ENCODE data around the gene JADE1.

JADE1 gene

GRCh38 chr4:128853741-128854140 lies 44.2 kb downstream of the JADE1 start:
- no peak for DNase-seq (ENCODE audit: low read depth)
- TF ChIP-seq CTCF (IDR thresholded peaks at IDR 0.05; ENCODE audit: low read depth, low read length, missing control alignments) = no peak
- no peak overlapping the region for H3K4me3 ChIP-seq (ENCODE audit: low read depth, low read length)

GRCh38 chr4:128854433-128854832 lies 44.9 kb downstream of the JADE1 start:
- no peak for TF ChIP-seq CTCF (IDR thresholded peaks at IDR 0.05; ENCODE audit: low read depth, low read length, missing control alignments)
- no peak overlapping the region for H3K4me3 ChIP-seq (ENCODE audit: low read depth, low read length)
- no peak for DNase-seq (ENCODE audit: low read depth)

- no peak for TF ChIP-seq CTCF (IDR thresholded peaks at IDR 0.05; ENCODE audit: low read depth, low read length, missing control alignments)
- no peak overlapping the region for H3K4me3 ChIP-seq (ENCODE audit: low read depth, low read length)
- DNase-seq (ENCODE audit: low read depth) = no peak
Observed at GRCh38 chr4:128855621-128856020, 46.1 kb downstream of the JADE1 start.

GRCh38 chr4:128856246-128856645 lies 46.7 kb downstream of the JADE1 start:
- H3K4me3 ChIP-seq (ENCODE audit: low read depth, low read length) = no peak overlapping the region
- TF ChIP-seq CTCF (IDR thresholded peaks at IDR 0.05; ENCODE audit: low read depth, low read length, missing control alignments) = no peak
- DNase-seq (ENCODE audit: low read depth) = no peak

GRCh38 chr4:128858879-128859671 lies 49.6 kb downstream of the JADE1 start:
- no peak overlapping the region for H3K4me3 ChIP-seq (ENCODE audit: low read depth, low read length)
- TF ChIP-seq CTCF (IDR thresholded peaks at IDR 0.05; ENCODE audit: low read depth, low read length, missing control alignments) = no peak
- DNase-seq (ENCODE audit: low read depth) = no peak

- no peak for DNase-seq (ENCODE audit: low read depth)
- no peak for TF ChIP-seq CTCF (IDR thresholded peaks at IDR 0.05; ENCODE audit: low read depth, low read length, missing control alignments)
- no peak overlapping the region for H3K4me3 ChIP-seq (ENCODE audit: low read depth, low read length)
Observed at GRCh38 chr4:128859887-128860677, 50.6 kb downstream of the JADE1 start.
